Gastroesophageal sphincter (tissue), 3 donors: ENCODE results near the gene HADHA.

Source experiments
- EP300 ChIP-seq: sonication (generic); formaldehyde crosslinking; IDR thresholded peaks from one replicate; pipeline ENCODE4 v1.6.1; 2017; ENCODE audit warnings: antibody characterized with exemption, mild to moderate bottlenecking
- POLR2A ChIP-seq, 2 donors: fragments of 450-650 bp; IDR thresholded peaks; one replicate each; pipeline ENCODE4 v1.6.1; 2017; ENCODE audit warnings: antibody characterized with exemption in 2 of 2, mild to moderate bottlenecking in 2 of 2, moderate library complexity in 1 of 2
- POLR2AphosphoS5 ChIP-seq: sonication (generic); formaldehyde crosslinking; IDR thresholded peaks from one replicate; pipeline ENCODE4 v1.6.1; 2017; ENCODE audit warnings: antibody characterized with exemption
- TF ChIP-seq, protein P1 (sequence below), 4 experiments: fragments of 200-600 bp in 2 of 4; fragments of 450-650 bp in 2 of 4; sonication (generic) in 1 of 4; IDR thresholded peaks; one replicate each; pipeline ENCODE4 v1.5.1; 2017 to 2019; ENCODE audit warnings: antibody characterized with exemption in 4 of 4, mild to moderate bottlenecking in 2 of 4, moderate library complexity in 2 of 4

DNA sequence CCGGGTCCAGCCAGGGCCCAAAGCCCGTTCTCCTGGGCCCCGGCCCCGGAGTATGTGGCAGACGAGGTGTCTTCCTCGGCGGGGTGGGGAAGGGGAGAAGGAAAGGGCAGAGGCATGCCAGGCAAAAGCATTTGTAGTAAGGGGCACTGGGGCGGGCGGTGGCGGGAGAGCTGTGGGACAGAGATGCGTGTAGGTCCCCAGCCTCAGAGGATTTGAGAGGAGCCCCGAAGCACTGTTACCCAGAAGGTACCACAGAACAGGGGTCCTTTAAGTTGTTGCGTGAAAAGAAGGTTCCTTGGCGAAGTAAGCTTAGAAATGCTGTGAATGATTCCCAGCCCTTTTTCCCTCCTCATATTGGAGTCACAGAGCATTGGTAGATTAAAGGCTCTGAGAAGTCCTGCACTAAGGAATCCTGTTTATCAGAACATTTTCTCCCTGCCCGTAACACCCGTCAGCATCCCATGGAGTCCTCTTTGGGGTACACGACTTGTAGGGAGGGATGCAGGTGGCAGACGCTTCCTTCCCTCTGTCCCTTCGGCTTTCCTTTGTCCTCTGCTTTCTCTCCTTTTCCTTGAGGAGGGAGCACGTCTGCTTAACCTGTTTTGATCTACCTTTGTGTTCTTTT, 59.0 kb downstream of the HADHA start:
- TF ChIP-seq, protein P1, sequence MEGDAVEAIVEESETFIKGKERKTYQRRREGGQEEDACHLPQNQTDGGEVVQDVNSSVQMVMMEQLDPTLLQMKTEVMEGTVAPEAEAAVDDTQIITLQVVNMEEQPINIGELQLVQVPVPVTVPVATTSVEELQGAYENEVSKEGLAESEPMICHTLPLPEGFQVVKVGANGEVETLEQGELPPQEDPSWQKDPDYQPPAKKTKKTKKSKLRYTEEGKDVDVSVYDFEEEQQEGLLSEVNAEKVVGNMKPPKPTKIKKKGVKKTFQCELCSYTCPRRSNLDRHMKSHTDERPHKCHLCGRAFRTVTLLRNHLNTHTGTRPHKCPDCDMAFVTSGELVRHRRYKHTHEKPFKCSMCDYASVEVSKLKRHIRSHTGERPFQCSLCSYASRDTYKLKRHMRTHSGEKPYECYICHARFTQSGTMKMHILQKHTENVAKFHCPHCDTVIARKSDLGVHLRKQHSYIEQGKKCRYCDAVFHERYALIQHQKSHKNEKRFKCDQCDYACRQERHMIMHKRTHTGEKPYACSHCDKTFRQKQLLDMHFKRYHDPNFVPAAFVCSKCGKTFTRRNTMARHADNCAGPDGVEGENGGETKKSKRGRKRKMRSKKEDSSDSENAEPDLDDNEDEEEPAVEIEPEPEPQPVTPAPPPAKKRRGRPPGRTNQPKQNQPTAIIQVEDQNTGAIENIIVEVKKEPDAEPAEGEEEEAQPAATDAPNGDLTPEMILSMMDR (IDR thresholded peaks at IDR 0.05) = no peak
- TF ChIP-seq POLR2A (IDR thresholded peaks at IDR 0.05) (no peak), EP300 (no peak), POLR2AphosphoS5 (no peak)
